Skeletal muscle cell (primary cell): ENCODE measurements around the gene EXOC3L2.
A peak's percentile ranks its signal among the peaks of the same experiment; 100 is the strongest.

Source experiments
- DNase-seq: peaks from one replicate; pipeline ENCODE4 v3.0.0-alpha.2; 2010; ENCODE audit warnings: low read depth
- H3K4me3 ChIP-seq: 2 replicates; pipeline ENCODE4 v1.5.1; 2011; ENCODE audit warnings: low read depth, mild to moderate bottlenecking, control low read depth, low read length, moderate library complexity

EXOC3L2 gene

DNA sequence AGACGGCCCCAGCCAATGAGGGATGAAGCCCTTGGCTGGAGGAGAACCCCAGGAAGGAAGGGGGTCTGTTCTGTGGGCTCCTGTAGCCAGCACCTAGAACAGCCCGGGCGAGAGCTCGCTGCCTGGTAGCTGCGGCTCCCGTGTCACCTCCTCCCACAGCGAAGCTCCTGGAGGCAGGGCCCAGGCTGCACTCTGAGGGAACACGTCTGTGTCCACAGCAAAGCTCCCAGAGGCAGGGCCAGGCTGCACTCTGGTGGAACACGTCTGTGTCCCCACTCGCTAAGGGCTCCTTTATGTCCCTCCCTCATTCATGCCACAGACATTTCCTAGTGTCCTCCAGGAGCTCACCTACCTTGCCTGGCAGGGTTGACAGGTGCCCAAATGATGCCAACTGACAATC lies 75.6 kb downstream of the EXOC3L2 start:
- no peak overlapping the region for H3K4me3 ChIP-seq
- DNase-seq = no peak

- DNase-seq = no peak
- H3K4me3 ChIP-seq = no peak overlapping the region
These were observed 76.3 kb downstream of the EXOC3L2 start for GRCh38 chr19:45168767-45169351.

DNA sequence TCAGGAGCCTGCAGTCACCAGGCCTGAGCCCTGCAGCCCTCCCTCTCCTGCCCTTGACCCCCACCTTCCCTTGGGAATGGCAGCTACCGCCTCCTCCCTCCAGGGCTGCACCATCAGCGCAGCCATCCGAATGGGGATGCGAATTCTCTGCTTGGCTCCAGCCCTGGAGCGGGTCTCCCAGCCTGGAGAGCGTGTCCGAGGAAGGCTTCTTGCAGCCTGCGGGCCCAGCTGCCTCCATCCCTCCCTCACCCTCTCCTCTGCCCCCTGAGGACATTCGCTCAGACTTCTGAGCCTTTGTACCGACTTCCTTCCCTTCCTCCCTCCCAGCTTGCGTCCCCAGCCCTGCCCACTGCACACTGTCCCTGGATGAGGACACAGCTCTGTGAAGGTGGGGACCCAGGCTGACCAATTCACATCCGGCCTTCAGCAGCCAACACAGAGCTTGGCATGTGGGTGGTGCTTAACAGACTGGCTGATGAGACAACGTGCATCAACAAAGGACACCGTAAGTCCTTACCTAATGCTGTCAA lies 78.4 kb downstream of the EXOC3L2 start:
- H3K4me3 ChIP-seq = no peak overlapping the region
- no peak for DNase-seq

GRCh38 chr19:45164577-45165335 lies 80.5 kb downstream of the EXOC3L2 start:
- no peak overlapping the region for H3K4me3 ChIP-seq
- DNase-seq = peak; percentile 58

DNA sequence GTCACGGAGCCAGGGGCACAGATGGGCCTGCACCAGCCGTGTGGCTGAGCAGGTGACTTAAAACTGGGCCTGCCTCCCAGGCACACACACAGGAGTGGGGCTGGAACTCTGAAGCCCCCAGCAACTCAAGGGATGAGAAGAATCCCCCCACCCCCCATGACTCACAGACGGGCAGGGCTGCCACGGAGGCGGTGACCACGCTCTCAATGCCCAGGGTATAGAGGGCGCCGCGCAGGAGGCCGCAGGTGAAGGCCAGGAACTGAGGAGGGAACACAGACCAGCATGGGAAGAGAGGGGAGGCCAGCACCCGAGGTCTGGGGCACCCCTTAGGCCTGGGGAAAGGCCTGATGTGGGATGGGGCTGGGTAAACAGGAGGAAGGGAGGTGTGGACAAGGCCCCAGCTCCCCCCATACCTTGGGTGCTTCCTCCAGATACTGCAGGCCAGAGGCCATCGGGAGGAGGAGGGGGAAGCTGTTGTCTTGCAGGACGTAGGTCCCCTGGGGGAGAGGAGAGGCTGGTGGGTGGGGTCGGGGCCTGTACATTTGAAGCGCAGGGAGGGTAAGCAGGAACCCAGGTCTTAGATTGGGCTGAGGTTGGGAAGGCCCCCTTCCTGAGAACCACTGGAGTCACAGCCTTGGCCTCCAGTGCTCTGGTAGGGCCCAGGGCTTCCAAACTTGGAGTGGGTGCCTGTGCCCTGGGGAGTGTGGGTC lies 81.3 kb downstream of the EXOC3L2 start:
- no peak overlapping the region for H3K4me3 ChIP-seq
- no peak for DNase-seq

DNA sequence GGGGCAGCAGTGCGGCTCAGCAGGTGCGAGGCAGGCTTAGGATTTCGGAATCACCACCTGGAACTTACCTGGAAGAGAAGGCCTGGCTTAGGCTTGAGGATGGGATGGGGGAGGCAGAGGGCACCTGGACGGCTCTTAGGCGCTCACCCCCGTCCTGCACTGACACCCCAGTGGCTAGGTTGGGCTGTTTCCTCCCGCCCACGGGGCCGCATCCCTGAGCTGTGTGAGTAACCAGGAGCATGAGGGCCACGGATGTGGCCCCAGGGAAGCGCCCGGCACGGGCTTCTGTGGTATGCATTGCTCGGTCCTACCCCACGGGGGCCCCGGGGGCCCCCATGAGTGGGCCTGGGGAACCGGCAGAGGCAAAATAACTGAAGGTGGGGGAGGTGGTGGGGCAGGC lies 82.1 kb downstream of the EXOC3L2 start:
- H3K4me3 ChIP-seq = no peak overlapping the region
- DNase-seq = no peak

GRCh38 chr19:45162608-45163143 lies 82.5 kb downstream of the EXOC3L2 start:
- no peak for DNase-seq
- H3K4me3 ChIP-seq = no peak overlapping the region
